ENCODE data around the gene ARRB1. TPM values are rescaled to one million over a fixed set of nuclear protein-coding genes. Genes with fewer than 3 reads are reported as not detected.

ARRB1 gene
- total RNA-seq, 3 donors from 2014 or later, result 31.2 to 64.0 (median 42.3) TPM

- H3K36me3 ChIP-seq, result no peaks in the 10 kb centered on the region
- peaks cover 0 to 3% of the 10 kb centered on the region in 2 donors for H3K4me1 ChIP-seq
- H3K9me3 ChIP-seq, result no peaks in the 10 kb centered on the region
- DNase-seq (ENCODE audit: low spot score in 2 of 2), result no peak
- H3K27ac ChIP-seq, result peak overlapping the region in 1 of 2 donors; percentile 9
- H3K4me3 ChIP-seq, result no peak overlapping the region
- TF ChIP-seq POLR2AphosphoS5 (IDR thresholded peaks at IDR 0.05), result no peak
- TF ChIP-seq CTCF (IDR thresholded peaks at IDR 0.05), result no peak
- TF ChIP-seq POLR2A (IDR thresholded peaks at IDR 0.05), result no peak
- intact Hi-C loops (cut with DNase I; ENCODE audit: low total_unique reads), result loop anchor here (1.0 kb wide), 1 partner anchor 11 kb away; no protein-coding TSS in a partner anchor
- no peaks in the 10 kb centered on the region for H3K27me3 ChIP-seq
Observed at GRCh38 chr11:75293903-75294302, 57.6 kb downstream of the ARRB1 start.

GRCh38 chr11:75292943-75293342 lies 58.5 kb downstream of the ARRB1 start:
- H3K9me3 ChIP-seq, result no peaks in the 10 kb centered on the region
- peaks cover 0 to 3% of the 10 kb centered on the region in 2 donors for H3K4me1 ChIP-seq
- H3K36me3 ChIP-seq, result no peaks in the 10 kb centered on the region
- no peak overlapping the region for H3K4me3 ChIP-seq
- intact Hi-C loops (cut with DNase I; ENCODE audit: low total_unique reads), result no loop called here
- DNase-seq (ENCODE audit: low spot score in 2 of 2), result no peak
- no peak overlapping the region for H3K27ac ChIP-seq
- TF ChIP-seq POLR2AphosphoS5 (IDR thresholded peaks at IDR 0.05), result no peak
- no peak for TF ChIP-seq CTCF (IDR thresholded peaks at IDR 0.05)
- TF ChIP-seq POLR2A (IDR thresholded peaks at IDR 0.05), result no peak
- no peaks in the 10 kb centered on the region for H3K27me3 ChIP-seq

DNA sequence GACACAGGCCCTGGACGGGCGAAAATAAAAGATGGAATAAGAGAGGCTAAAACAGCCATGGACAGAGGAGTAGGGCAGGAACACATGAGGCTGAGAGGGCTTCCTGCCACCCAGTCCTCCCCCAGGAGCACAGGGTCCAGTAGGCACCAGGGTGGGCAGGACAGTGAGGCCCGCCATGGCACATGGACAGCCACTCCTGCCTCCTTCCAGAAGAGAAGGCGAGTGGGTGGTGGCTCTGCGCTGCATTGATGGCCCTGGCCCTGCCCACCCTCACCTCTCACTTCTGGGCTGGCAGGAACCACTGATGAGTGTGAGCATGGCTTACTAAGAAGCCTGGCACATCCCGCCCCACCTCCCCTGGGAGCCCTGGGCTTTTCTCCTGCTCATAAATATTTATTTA lies 59.7 kb downstream of the ARRB1 start:
- H3K4me3 ChIP-seq, result no peak overlapping the region
- H3K27ac ChIP-seq, result no peak overlapping the region
- no peaks in the 10 kb centered on the region for H3K9me3 ChIP-seq
- peaks cover 0 to 3% of the 10 kb centered on the region in 2 donors for H3K4me1 ChIP-seq
- H3K36me3 ChIP-seq, result no peaks in the 10 kb centered on the region
- TF ChIP-seq CTCF (IDR thresholded peaks at IDR 0.05) (no peak), POLR2AphosphoS5 (IDR thresholded peaks at IDR 0.05) (no peak), POLR2A (IDR thresholded peaks at IDR 0.05) (no peak)
- intact Hi-C loops (cut with DNase I; ENCODE audit: low total_unique reads), result no loop called here
- DNase-seq (ENCODE audit: low spot score in 2 of 2), result no peak
- no peaks in the 10 kb centered on the region for H3K27me3 ChIP-seq

GRCh38 chr11:75289919-75290318 lies 61.5 kb downstream of the ARRB1 start:
- H3K4me1 ChIP-seq, result peaks cover 0 to 3% of the 10 kb centered on the region in 2 donors
- H3K9me3 ChIP-seq, result no peaks in the 10 kb centered on the region
- no peak for DNase-seq (ENCODE audit: low spot score in 2 of 2)
- H3K27me3 ChIP-seq, result no peaks in the 10 kb centered on the region
- no peak overlapping the region for H3K27ac ChIP-seq
- H3K36me3 ChIP-seq, result no peaks in the 10 kb centered on the region
- no peak for TF ChIP-seq CTCF (IDR thresholded peaks at IDR 0.05)
- TF ChIP-seq POLR2AphosphoS5 (IDR thresholded peaks at IDR 0.05), result no peak
- TF ChIP-seq POLR2A (IDR thresholded peaks at IDR 0.05), result no peak
- no peak overlapping the region for H3K4me3 ChIP-seq
- intact Hi-C loops (cut with DNase I; ENCODE audit: low total_unique reads), result no loop called here

GRCh38 chr11:75289511-75289760 lies 62.0 kb downstream of the ARRB1 start:
- no peak overlapping the region for H3K4me3 ChIP-seq
- H3K36me3 ChIP-seq, result no peaks in the 10 kb centered on the region
- no peak overlapping the region for H3K27ac ChIP-seq
- TF ChIP-seq CTCF (IDR thresholded peaks at IDR 0.05) (no peak), POLR2A (IDR thresholded peaks at IDR 0.05) (no peak), POLR2AphosphoS5 (IDR thresholded peaks at IDR 0.05) (no peak)
- no peaks in the 10 kb centered on the region for H3K9me3 ChIP-seq
- DNase-seq (ENCODE audit: low spot score in 2 of 2), result no peak
- intact Hi-C loops (cut with DNase I; ENCODE audit: low total_unique reads), result no loop called here
- no peaks in the 10 kb centered on the region for H3K27me3 ChIP-seq
- H3K4me1 ChIP-seq, result peaks cover 0 to 3% of the 10 kb centered on the region in 2 donors
